HG03135 (cell line): ENCODE results near the gene ZBTB37.
A peak's percentile ranks its signal among the peaks of the same experiment; 100 is the strongest.
"Not testable (repeated sequence)": the region's sequence is repeated elsewhere in the genome, so short reads cannot be mapped to it uniquely, and the experiment has no call there.

ENCODE experiments used
- ATAC-seq: cut with Tn5 transposase; IDR thresholded peaks from one replicate; pipeline ENCODE4 v1.9.1; 2021; ENCODE audit warnings: mild to moderate bottlenecking, moderate library complexity; ENCODE audit not compliant: unreplicated experiment

Gene ZBTB37

DNA sequence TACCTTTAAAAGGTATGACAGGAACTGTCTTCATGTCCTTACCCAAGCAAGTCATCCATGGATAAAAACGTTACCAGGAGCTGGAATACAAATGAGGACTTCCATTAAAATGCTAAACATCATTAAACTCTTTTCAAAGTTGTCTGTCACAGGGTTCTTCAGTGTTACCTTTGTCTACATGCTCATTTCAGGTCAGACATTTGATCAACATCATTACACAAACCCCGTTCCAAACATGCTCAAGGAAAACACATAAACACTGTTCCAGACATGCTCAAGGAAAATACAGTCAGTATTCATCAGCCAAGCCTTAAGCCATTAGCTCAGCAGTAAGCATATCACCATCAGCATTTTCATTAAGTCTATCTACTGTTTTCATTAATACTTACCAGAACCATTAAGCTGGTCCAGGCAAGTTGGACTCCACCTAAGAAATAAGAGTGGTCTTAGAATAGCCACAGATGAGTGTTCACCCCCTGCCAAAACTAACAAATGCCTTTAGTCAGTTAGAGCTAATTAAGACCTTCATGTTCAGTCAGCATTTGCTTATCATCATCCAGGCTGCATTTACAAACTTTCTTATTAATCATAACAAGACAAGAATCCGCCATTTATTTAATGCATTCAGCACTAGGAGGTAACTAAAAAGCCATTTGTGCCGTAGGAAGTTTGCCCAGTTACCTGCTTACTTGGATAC, 2.6 kb upstream of the ZBTB37 start:
- no peak for ATAC-seq

DNA sequence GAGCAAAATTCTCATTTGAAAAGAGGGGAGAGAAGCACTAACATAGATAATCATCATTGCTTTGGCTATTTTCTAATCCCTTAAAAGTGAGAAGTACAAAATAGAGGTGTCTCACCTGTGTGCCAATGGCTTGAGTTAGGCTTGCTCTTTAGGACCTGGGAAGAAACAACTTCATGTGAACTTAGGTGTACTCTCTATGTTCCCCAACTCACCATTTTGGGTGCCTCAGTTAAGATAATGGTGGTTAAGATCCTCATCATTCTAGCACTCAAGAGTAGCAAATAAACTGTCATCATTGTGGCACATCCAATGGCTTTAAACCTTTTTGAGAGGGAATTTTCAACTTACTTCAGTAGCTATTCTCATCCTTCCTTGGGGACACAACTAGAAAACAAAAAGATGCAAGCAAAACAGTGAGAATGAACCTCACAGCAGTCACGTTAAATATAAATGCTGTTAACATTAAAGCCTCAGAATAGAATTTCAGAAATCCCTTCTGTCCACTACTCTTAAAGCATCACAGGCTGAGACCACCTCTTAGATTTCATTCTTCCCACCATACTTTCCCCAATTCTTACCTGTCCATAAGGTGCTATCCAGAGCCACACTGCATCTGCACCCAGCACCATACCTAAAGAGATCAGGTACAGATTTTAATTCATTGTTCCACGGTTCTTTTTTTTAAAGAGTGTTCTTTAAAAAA, 1.6 kb upstream of the ZBTB37 start:
- ATAC-seq: no peak

DNA sequence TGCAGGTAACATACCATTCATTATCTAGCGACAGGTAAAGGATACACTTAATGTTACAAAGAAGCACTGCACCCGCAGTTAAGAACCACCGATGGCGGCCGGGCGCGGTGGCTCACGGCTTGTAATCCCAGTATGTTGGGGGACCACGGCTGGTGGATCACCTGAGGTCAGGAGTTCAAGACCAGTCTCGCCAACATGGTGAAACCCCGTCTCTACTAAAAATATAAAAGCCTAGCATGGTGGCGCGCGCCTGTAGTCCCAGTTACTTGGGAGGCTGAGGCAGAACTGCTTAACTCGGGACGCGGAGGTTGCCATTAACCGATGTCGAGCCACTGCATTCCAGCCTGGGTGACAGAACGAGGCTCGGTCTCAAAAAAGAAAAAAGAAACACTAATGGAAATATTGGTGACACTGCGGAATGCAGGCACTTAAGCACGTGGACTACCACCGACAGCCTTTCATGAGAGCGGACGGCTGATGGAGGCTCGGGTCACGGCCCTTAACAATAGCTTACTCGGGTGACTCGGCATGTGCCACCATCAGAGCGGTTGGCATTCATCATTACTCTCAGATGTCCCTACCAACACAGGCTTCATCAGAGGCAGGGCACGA, 933 bp upstream of the ZBTB37 start:
- ATAC-seq: no peak

DNA sequence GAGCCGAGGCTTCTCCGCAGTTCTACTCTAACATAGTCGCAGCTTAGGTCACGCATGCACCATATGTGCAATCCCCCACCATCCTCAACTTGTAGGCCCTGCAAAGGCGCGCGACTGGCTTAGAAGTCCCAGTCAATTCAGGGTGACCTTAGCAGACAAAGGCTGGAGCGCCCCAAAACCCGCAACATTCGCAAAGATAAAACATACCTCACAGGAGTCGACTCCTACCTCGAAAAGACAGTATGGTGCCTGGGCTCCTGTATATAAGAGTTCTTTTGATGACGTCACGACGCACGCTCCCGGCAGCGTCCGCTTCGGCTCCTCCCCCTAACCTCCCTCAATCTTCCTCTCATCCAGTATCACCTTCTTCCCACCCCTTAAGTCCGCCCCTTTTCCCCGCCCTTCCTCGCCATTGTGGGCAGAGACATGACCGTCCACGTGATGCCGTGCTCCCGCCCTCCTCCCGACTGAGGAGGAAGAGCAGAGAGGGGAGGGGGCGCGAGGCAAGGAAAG, 371 bp upstream of the ZBTB37 start, which contains the start of gene GAS5:
TSS of gene GAS5 (minus strand) at position 237 of the 513 bp plus-strand sequence.
- peak; percentile 75 for ATAC-seq

DNA sequence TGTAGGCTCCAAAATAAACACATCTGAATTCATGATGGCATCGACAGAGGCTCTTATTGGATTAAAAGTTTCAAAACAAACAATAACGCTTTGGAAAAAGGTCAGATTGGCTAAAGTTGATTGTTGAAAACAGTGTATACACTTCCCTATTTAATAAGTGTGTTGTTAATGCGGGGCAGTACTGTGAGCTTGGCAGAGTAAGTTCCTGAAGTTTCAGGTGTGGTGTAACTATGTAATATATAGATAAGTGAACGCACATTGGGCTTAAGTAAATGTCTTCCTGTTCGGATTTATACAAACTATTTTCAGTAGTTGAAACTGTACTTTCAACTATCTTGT, 810 bp downstream of the ZBTB37 start:
- ATAC-seq: no peak

DNA sequence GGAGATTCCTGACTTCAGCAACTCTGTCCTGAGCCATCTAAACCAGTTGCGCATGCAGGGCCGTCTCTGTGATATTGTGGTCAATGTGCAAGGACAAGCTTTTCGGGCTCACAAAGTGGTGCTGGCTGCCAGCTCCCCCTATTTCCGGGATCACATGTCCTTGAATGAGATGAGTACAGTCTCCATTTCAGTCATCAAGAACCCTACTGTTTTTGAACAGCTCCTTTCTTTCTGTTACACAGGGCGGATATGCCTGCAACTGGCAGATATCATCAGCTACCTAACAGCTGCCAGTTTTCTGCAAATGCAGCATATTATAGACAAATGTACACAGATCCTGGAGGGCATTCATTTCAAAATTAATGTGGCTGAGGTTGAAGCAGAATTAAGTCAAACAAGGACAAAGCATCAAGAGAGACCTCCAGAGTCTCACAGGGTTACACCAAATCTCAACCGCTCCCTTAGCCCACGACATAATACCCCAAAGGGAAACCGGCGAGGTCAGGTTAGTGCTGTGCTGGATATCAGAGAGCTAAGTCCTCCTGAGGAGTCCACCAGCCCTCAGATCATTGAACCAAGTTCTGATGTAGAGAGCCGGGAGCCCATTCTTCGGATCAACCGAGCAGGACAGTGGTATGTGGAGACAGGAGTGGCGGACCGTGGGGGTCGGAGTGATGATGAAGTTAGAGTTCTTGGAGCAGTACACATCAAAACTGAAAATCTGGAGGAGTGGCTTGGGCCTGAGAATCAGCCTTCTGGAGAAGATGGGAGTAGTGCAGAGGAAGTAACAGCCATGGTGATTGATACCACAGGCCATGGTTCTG, 2.3 kb downstream of the ZBTB37 start:
- no peak for ATAC-seq

DNA sequence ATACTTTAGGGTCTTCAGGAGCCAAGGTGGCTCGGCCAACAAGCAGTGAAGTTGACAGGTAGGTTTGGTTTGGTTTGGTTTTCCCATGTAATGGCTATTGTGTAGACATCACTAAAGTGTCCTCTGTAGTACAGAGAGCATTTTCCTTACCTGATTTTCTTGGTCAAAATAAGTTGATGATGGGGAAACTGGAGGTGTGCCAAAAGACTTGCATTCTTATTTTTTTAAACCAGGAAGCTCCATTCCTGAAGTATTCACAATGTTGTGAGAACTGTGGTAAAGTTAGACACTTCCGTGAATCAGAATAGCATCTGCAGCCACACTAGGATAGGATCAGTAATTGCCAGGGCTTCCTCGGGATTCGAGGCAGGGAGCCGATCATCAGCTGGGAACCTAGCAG, 2.9 kb downstream of the ZBTB37 start:
- no peak for ATAC-seq

DNA sequence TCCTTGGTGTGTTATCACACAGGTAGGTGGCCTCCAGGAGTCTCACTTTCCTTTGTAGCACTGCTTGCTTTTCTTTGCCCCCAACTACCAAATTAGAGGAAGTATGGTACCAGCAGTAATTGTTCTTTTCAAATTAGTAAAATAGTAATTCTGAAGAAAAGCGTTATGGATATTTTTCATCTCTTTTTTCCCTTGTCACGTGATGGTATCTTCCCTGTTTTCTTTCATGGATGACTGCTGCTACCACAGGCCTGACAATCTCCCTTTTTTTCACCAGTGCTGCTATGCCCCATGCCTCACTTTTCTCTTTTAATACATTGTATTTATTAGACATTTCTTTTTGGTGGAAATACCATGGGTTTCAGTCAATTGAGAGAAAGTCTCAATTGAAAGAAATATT, 3.3 kb downstream of the ZBTB37 start:
- ATAC-seq: no peak

DNA sequence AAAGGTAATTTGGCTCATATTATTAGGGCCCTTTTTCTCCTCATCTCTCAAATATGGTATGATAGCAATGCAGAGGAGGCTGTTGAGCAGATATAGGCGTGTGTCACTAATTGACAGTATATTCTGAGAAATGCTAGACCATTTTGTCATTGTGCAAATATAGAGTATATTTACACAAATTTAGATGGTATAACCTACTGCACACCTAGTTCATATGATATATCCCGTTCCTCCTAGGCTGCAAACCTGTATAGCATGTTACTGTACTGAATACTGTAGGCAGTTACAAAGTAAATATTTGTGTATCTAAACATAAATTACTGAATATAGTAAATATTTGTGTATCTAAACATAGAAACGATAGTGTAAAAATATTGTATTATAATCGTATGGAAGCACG, 8.6 kb downstream of the ZBTB37 start:
- no peak for ATAC-seq

DNA sequence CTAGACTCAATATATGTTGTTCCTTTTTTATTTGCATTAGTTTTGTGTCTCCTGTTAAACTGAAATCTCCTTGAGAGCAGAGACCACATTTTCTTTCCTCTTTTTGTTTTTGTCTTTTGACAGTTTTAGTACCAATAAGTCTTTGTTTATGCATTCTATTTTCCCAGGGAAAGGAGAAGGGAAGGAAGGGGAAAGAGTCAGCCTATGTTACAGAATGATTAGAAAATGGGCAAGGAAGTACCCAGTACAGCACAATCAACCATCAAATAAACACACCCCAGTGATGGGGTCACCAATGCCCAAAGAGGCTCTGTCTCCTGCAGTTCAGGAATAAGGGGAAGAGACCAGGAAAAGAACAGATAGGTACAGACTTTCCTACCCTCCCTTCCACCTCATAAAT, 10.1 kb downstream of the ZBTB37 start:
- no peak for ATAC-seq

DNA sequence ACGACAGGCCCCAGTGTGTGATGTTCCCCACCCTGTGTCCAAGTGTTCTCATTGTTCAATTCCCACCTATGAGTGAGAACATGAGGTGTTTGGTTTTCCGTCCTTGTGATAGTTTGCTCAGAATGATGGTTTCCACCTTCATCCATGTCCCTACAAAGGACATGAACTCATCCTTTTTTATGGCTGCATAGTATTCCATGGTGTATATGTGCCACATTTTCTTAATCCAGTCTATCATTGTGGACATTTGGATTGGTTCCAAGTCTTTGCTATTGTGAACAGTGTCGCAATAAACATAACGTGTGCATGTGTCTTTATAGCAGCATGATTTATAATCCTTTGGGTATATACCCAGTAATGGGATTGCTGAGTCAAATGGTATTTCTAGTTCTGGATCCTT, 12.9 kb downstream of the ZBTB37 start:
- ATAC-seq: not testable (repeated sequence)

DNA sequence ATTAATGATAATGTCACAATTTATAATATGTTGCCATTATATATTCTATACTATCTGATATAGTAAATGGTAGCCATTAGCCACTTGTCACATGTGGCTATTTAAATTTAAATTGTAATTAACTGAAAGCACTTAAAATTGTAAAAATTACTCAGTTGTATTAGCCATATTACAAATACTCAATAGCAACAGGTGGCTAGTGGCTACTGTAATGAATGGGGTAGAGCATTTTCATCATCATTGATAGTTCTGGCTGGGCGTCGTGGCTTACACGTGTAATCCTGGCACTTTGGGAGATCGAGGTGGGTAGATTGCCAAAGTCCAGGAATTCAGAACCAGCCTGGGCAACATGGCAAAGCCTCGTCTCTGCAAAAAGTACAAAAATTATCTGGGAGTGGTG, 16.5 kb downstream of the ZBTB37 start:
- no peak for ATAC-seq

DNA sequence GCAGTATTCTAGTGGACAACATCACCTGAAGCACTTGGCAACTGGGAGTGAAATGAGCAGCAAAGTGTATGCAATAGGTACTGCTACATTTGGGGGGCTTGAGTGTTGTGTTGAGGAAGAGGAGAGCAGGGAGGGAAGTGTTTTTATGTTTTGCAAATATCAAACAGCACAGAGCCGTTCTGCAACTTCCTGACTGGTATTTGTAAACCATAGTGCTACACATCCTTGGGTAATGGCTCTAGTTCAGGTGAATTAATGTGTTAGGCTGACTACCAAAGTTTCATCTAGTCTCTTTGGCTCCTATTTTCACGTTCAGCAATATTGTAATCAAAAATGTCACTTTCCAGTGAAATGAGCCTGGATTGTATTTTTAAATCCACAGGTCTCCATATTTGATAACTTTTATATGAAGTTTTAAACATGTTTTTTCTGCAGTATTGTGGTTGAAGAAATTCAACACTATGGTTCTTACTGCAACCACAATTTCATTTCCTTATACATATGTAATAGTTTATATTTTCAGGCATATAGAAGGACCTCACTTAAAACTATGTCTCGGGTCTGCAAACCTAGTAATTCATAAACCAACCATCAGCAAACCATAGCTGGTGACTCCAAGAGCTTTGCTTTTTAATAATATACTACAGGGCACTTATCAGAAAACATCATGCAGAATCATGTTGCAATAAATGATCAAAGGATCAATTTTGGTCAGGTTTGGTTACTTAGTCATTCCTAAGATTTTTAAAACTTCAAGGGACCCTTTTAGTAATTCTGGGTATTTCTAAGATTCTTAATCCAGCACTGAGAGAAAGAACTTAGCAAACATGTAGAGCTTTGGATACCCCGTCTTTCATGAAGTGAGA, 18.8 kb downstream of the ZBTB37 start:
- ATAC-seq: no peak

DNA sequence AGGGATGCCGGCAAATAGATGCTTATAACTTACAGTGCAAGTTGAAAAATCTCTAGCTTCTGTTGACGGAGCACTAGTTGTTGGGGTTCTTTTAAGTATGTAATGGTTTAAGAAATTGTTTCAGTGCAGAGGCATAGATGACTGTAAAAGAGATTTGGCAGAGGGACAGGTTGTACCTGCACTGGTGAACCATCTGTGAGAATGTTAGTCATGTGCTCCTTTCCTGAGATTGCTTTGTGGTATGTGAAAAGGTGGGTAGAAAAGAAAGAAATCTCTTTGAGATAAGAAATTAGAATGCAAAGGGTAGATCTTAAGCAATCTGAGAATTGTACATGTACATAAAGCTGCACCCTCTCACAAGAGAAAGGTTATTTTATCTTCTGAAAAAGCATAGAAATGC, 19.4 kb downstream of the ZBTB37 start:
- no peak for ATAC-seq

DNA sequence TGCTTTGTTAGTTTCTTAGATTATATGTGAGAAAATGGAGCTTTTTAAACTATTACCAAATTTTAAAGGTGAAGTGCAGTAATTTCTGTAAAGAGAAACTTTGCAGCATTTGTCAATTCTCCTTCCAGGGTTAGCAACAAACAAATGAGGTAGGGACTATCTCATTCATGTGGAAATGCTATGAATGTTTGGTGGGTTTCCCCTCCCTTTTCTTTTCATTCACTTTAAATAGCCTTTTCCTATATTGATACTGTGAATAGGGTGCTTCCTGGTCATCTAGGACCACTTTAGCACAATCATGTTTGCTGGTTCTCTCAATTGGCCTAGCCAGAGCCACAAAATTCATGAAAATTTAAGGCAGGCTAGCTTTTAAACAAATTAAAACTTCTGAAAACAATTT, 20.6 kb downstream of the ZBTB37 start:
- ATAC-seq: no peak

DNA sequence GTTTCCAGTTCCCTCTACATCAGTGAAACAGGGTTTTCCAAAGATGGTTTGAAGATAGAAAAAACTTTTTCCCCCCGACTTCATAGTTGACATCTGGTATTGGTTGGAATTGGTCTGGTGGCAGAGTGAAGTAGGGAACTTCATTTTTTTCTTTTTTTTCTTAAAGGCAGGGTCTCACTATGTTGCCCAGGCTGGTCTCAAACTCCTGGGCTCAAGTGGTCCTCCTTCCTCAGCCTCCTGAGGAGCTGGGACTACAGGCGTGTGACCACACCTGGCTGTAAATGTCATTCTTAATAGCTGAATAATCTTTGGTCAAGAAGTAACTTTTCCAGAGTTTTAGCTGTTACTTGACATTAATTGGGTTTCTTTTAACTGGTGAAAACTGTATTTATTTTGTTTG, 21.7 kb downstream of the ZBTB37 start:
- ATAC-seq: no peak

DNA sequence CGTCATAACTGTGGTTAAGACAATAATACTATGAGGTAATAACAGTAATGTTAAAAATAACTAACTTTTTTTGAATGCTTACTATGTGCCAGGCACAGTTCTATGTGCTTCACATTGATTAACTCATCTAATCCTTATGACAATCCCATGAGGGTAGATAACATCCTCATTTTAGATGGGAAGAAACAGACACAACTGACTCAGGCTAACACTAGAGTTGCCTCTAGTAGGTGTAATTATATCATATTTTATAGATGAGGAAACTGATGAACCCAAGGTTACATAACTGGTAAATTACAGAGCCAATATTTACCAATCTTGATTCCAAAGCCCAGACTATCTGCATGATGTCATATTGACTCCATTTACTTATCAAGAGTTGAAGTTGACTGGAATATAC, 25.4 kb downstream of the ZBTB37 start:
- no peak for ATAC-seq

DNA sequence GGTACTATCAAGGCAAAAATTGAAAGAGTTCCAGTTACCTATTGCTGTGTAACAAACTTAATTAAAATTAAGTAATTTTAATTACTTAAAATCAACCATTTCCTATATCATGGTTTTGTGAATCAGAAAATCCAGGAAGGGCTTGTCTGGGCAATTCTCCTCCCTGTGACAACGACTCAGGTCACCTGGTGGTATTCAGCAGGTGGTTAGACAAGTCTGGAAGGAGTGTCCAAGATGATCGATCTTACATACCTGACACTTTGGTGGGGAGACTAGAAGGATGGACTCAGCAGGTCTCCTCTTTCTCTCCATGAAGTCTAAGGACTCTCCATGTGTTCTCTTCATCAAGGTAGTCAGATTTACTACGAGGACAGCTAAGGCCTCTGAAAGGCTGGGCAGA, 26.0 kb downstream of the ZBTB37 start:
- no peak for ATAC-seq

DNA sequence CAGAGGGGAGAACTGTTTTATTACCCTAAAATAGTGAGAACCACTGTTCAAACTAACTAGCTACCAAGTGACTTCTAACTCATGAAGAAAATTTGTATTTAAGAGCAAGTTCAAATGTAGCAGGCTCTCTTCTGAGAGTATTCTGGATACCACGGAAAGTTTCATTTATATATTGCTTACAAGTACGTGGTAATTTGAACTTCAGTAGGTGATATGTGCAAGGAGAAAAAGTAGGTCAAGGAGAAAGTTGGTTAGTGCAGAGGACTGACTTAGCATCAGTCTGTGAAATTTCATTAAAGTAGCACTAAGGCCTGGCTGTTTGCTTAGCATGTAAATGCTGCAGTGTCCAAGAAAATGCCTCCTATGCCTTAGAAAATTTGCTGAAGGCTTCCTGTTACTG, 32.2 kb downstream of the ZBTB37 start:
- ATAC-seq: no peak

DNA sequence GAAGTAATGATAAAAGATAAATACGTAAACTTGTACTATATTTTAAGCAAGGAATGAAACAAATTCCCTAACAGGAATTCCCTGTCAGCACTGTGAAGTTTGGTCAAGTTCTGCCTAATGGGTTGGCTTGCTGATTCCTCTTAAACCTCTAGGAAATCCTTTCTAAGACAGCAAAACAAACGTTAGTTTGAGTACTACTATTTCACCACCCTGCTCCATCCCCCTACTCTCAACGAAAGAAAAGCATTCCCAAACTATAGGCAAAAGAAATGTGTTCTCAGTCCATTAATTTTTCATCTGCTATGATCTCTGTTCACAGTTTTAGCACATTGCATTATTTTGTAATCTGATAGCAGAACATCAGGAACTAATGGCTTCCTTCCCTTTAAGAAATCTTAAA, 32.8 kb downstream of the ZBTB37 start:
- no peak for ATAC-seq
